Stimulated activated naive CD8-positive, alpha-beta T cell treated with anti-CD3 and anti-CD28 coated beads, Interleukin-15, Interleukin-2, amounts not matched to agents 100 U/mL and 50 U/mL, for 24 hours (primary cell): ENCODE data around the gene APBA2.
"Not testable (repeated sequence)": the region's sequence is repeated elsewhere in the genome, so short reads cannot be mapped to it uniquely, and the experiment has no call there.

ENCODE experiments used
- ATAC-seq: fragments of 150-1000 bp; cut with Tn5 transposase; one replicate; pipeline ENCODE4 v1.10.0; 2021
- DNase-seq: peaks from one replicate; pipeline ENCODE4 v3.0.0; 2021

The APBA2 gene

DNA sequence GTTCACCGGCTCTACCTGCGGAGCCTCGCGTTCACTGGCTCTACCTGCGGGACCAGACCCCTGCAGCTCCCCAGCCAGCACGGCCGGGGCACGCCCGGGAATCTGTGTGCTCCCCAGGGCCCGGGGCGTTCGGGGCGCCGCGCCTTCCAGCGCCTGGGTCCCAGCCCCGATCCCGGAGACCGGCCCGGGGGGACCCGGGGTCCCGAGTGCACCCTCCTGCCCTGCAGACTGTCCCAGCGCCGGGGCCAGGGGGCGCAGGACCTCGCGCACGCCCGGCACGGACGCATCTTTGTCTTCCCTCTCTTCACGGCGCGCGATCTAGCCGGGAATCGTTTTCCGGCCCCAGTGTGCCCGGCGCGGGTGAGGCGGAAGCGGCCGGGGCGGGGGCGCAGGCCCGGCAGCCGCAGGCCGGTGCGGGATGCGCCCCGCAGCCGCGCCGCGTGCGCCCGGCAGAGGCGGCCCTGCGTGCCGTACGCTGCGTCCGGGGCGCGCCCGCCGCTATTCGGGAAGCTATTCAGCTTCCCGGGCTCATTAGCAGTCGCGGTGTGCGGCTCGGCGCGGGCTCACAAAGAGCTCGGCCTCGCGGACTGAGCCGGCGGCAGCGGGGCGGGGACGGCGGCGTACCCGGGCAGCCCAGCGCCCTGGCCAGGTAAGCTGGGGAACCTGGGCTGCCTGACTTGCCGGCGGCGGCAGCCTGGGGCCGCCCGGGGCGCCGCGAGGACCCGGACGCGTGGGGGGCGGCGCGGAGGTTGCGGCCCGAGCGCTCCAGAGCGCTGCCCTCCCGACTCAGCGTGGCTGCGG is at the start of gene APBA2:
APBA2 (plus strand) TSS at position 345 of the 801 bp plus-strand sequence. CDS start 167,911 bp downstream, outside the sequence.
- DNase-seq (peak; percentile 52), ATAC-seq (peak; percentile 31)

GRCh38 chr15:28840285-28840684 is 45.5 kb upstream of the APBA2 start:
- not testable (repeated sequence) for DNase-seq, ATAC-seq

DNA sequence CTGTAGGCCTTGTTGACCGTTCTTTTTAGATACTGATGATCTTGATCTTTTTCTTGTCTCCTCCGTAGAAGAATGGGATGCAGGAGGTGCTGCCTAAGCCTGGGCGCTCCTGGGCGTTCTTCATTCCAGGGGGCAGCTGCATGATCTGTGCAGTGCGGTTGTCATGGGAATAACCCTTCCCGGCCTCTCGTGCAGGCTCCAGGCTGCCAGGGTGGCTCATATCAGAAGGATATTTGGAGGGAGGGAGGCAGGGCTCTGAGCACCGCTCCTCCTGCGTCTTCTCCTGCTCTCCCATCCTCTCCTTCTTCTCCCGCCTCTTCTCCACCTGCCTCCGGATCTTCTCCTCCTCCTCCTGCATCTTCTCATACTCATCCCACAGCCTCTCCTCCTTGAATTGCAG is 43.6 kb upstream of the APBA2 start:
- DNase-seq, ATAC-seq: not testable (repeated sequence)

- ATAC-seq, DNase-seq: not testable (repeated sequence)
These were observed 42.3 kb upstream of the APBA2 start for GRCh38 chr15:28843520-28843919.

GRCh38 chr15:28844147-28844546 is 41.6 kb upstream of the APBA2 start:
- ATAC-seq, DNase-seq: not testable (repeated sequence)

DNA sequence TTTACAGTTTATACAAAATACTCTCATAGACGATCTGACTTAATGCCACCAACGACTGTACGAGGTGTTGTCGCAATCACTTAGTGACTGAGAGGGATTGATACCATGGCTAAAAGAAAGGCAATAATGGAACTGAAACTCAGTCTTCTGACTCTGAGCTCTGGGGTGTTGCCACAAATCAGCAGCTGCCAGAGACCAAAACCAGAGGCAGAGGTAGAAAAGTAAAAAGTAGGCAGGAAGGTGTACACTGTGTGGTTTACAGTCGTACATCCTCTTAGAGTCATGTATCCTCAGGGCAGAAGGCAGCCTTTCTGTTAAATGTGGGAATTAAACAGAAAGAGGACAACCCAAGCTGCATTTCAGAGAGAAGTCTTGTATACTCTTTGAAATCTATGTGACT is 38.5 kb upstream of the APBA2 start:
- ATAC-seq, result peak; percentile 97
- not testable (repeated sequence) for DNase-seq

DNA sequence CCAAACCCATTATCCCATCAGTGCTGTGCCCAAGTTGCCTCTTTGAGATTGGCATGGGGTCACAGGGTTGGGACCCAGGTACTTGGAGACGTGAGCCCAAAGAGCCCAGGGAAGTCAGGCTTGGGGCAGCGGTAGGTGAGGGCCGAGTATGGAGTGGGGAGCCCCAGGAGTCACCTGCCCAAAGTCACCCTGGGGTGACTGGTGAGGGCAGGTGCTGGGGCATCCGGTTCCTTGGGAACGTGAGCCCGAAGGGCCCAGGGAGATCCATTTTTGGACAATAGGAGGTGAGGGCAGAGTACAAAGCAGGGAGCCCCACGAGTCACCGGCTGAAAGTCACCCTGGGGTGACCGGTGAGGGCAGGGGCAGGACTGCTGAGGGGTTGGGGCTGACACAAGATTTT is 37.8 kb upstream of the APBA2 start:
- not testable (repeated sequence) for DNase-seq, ATAC-seq

- DNase-seq, result peak; percentile 12
- ATAC-seq, result not testable (repeated sequence)
These were observed 37.3 kb upstream of the APBA2 start, which contains the start of gene GOLGA6L7 for GRCh38 chr15:28848521-28848920. GOLGA6L7 (minus strand) TSS chr15:28848644; CDS start chr15:28848549, 95 bp downstream.

DNA sequence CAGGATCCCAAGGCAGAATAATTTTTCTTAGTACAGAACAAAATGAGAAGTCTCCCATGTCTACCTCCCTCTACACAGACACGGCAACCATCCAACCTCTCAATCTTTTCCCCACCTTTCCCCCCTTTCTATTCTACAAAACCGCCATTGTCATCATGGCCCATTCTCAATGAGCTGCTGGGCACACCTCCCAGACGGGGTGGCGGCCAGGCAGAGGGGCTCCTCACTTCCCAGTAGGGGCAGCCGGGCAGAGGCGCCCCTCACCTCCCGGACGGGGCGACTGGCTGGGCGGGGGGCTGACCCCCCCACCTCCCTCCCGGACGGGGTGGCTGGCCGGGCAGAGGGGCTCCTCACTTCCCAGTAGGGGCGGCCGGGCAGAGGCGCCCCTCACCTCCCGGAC is 36.5 kb upstream of the APBA2 start:
- DNase-seq, ATAC-seq: not testable (repeated sequence)

GRCh38 chr15:28849766-28850165 is 36.0 kb upstream of the APBA2 start:
- not testable (repeated sequence) for DNase-seq, ATAC-seq

- not testable (repeated sequence) for DNase-seq, ATAC-seq
These were observed 32.1 kb upstream of the APBA2 start for GRCh38 chr15:28853654-28854053.

DNA sequence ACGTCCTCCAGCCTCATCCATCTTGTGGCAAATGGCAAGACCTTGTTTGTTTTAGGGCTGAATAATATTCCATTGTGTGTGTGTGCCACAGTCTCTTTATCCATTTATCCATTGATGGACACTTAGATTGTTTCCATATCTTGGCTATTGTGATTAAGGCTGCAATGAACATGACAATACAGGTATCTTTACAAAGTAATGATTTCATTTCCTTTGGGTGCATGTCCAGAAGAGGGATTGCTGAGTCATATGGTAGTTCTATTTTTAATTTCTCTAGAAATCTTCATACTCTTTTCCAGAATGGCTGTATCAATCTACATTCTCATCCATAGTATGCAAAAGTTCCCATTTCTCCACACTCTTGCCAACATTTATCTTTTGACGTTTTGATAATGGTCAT is 31.2 kb upstream of the APBA2 start:
- ATAC-seq, DNase-seq: not testable (repeated sequence)

DNA sequence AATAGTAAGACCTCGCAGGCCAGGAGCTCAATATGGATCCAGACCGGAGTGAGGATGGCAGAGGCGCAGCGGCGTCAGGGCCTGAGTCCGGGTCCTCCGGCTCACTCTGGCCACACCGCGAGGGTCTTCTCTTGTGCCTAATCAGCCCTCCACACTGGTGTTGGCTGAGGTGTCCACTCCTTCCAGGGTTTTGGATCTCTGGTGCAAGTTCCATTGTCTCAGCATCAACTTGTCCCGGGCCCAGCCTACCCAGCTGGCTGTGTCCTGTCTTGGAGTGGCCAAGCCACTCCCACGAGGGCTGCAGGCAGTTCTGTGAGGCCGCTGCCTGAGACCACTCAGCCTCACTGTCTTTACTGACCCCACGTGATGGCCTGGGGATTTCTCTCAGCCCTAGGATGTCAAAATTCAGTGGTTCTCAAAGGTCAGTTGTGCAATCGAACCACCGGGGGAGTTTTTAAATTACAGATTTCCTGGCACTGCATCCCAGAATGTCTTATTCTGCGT is 24.7 kb upstream of the APBA2 start:
- no peak for DNase-seq
- ATAC-seq, result no peak

DNA sequence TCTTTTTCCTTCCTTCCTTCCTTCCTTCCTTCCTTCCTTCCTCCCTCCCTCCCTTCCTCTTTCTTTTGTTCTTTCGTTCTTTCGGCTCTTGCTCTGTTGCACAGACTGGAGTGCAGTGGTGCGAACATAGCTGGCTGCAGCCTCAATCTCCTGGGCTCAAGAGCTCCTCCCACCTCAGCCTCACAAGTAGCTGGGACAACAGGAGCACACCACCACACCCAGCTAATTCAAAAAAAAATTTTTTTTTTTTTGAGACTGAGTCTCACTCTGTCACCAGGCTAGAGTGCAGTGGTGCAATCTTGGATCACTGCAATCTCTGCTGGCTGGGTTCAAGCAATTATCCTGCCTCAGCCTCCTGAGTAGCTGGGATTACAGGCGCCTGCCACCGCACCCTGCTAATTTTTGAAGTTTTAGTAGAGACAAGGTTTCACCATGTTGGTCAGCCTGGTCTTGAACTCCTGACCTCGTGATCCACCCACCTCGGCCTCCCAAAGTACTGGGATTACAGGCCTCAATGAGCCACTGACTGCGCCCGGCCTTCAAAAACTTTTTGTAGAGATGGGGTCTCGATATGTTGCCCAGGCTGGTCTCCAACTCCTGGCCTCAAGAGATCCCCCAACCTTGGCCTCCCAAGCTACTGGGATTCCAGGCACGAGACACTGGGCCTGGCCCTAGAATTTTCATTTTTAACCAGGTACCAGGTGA is 24.0 kb upstream of the APBA2 start:
- ATAC-seq, DNase-seq: not testable (repeated sequence)

DNA sequence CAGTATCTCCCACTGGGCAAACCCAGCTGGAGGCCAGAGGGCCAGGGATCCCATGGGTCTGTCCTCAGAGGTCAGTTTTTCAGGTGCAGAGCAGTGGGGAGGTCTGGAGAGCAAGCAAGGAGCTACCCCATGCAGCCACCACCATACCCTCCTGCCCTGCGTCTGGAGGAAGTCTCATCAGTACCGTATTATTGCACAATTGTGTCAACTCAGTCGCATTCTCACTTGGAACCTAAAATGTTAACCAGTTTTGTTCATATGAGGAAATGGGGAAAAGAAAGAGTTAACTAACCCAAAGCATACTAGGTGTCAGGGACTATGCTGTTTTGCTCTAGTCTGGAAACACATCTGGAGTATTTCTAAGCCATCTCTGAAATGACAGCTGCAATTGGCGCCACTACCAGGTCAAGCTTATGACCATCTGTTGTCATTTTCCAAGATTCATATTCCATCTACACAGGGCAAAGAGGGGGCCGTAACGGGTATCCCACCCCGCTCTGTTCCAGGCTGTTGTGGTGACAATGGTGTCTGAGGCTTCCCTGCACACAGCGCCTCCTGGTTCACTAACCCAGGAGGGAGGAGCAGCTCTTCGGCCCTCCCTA is 16.9 kb upstream of the APBA2 start:
- ATAC-seq (no peak), DNase-seq (no peak)

GRCh38 chr15:28871168-28871567 is 14.6 kb upstream of the APBA2 start:
- DNase-seq (no peak), ATAC-seq (no peak)

DNA sequence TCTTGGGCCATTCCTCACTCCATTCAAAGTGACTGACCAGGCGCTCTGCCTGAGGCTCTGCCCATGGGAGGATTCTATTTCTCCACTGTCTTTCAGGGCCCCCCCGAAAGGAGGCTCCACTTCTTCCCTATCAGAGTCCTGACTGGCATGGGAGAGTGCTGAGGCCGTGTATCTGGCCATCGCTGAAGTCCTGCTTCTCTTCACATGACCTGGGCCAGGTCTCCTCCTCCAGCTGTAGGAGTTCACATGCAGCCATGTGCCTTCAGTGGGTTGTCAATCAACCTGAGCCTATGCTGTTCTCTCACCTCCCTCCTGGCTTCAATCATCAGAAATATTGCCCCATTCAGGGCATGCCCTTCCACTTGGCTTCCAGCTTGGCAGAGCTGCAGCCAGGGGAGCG is 12.8 kb upstream of the APBA2 start:
- ATAC-seq (no peak), DNase-seq (no peak)

- ATAC-seq (no peak), DNase-seq (no peak)
These were observed 12.1 kb upstream of the APBA2 start for GRCh38 chr15:28873585-28874190.

- DNase-seq, result no peak
- ATAC-seq, result no peak
These were observed 10.2 kb upstream of the APBA2 start for GRCh38 chr15:28875461-28876000.

GRCh38 chr15:28876131-28876844 is 9.5 kb upstream of the APBA2 start:
- ATAC-seq, result no peak
- DNase-seq, result no peak

DNA sequence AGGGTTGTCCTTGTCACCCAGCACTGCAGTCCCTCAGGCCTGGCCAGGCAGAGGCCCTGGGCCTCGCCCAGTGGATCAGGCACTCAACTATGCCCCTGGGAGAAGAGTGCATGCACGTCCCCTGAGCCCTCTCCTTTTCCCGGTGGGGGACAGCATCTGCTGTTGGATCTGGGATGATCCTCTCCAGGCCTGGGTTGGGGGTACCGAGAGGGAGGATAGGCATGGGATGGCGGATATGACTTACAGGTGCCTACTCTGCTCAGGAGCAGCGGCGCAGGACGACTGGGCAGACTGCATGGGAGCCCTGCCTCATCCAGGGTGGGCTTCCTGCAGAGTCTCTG is 9.0 kb upstream of the APBA2 start:
- ATAC-seq, result no peak
- no peak for DNase-seq
